NCI-H2107 (cell line): ENCODE data around the gene HPSE2.
"Not testable (repeated sequence)": the region's sequence is repeated elsewhere in the genome, so short reads cannot be mapped to it uniquely, and the experiment has no call there.

Experiments
- DNase-seq: peaks from one replicate; lab custom pipeline; 2025; lab: John Stamatoyannopoulos, UW

The HPSE2 gene

GRCh38 chr10:99005254-99005653, 230.4 kb downstream of the HPSE2 start:
- DNase-seq, result no peak

- DNase-seq, result no peak
Observed at GRCh38 chr10:99004738-99005137, 230.9 kb downstream of the HPSE2 start.

DNA sequence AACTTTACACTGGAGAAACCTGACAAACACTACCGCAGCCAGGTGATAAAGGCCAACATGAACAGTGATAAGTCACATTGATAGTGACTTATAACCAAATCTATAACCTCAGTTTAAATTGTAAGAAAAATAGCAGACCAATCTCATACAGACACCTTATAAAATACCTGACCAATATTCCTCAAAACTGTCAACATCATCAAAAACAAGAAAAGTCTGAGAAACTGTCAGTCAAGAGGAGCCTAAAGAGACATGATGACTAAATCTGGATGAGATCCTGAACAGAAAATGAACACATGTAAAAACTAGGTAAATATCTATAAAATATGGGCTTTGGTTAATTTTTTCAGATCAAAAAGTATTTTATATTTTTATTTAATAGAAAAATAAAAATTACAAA, 233.3 kb downstream of the HPSE2 start:
- no peak for DNase-seq

GRCh38 chr10:98997596-98997995, 238.1 kb downstream of the HPSE2 start:
- no peak for DNase-seq

- no peak for DNase-seq
Observed at GRCh38 chr10:98994030-98994429, 241.6 kb downstream of the HPSE2 start.

- not testable (repeated sequence) for DNase-seq
Observed at GRCh38 chr10:98983751-98984150, 251.9 kb downstream of the HPSE2 start.

DNA sequence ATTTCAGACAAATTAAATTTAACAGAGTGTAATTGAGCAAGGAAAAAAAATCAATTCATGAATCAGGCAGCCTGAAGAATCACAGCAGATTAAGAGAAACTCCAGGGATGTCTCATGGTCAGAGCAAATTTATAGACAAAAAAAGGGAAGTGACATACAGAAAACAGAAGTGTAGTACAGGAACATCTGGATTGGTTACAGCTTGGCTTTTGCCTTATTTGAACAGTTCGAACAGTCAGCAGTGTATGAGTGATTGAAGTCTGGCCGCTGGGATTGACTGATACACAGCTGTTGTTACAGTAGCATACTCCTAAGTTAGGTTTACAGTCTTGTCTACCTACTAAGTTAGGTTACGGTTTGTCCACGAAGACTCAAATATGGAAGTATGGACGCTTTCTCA, 255.3 kb downstream of the HPSE2 start:
- no peak for DNase-seq

- DNase-seq, result no peak
Observed at GRCh38 chr10:98971464-98971863, 264.2 kb downstream of the HPSE2 start.

DNA sequence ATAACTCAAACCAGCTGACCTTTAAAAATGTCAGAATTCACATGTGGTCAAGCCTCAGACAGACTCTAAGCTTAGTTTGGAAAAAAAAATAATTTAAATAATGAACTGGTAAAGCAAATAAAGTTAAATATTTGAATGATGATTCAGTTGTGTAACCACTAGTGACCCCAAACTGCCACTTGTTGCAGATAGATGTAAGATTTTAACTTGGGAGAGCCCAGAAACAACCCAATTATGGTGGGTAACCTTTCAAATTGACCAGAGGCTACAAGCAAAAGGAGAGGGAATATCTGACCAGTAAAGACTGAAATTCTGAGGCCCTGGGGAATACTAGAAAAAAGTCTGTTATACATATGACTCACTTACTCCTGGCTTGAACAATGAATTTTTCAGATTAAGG, 268.1 kb downstream of the HPSE2 start:
- no peak for DNase-seq

DNA sequence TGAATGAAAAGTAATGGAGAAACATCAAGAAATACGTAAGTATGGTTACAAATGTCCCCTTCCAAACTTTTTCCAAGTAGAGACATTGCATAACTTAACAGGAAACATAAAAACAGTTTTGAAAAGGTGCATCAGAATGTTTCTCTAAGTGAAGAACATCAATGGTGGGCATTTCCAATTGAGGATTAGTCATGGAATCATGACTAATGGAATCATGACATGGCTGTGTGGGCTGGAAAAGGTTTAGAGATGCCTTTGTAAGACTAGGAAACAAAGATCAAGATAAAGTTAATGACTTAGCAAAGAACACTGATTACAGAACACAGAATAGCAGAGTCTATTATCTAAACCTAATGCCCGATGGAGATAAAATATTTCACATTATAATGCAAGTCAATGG, 272.0 kb downstream of the HPSE2 start:
- DNase-seq, result no peak

- DNase-seq, result no peak
Observed at GRCh38 chr10:98959379-98959778, 276.3 kb downstream of the HPSE2 start.

- no peak for DNase-seq
Observed at GRCh38 chr10:98957801-98958200, 277.9 kb downstream of the HPSE2 start.

- no peak for DNase-seq
Observed at GRCh38 chr10:98956576-98957260, 278.9 kb downstream of the HPSE2 start.

DNA sequence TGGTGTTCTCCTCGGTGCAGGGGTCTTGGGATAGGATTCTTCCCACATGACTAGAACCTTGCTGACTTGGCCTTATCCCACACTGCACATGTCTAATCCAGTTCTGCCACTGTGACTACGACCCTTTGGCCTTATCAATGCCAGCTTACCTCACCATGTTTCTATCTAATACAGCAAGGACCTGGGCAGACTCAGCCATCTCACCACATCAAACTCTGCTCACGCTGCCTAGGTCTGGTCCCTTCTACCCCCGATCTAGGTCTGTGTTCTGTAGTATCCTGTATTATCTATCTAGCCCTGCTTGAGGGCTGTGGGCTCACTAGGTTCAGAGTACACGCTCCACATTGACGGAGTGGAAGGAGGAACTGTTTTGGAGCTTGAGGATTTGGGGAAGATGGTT, 282.4 kb downstream of the HPSE2 start:
- no peak for DNase-seq

- no peak for DNase-seq
Observed at GRCh38 chr10:98951269-98952000, 284.2 kb downstream of the HPSE2 start.

DNA sequence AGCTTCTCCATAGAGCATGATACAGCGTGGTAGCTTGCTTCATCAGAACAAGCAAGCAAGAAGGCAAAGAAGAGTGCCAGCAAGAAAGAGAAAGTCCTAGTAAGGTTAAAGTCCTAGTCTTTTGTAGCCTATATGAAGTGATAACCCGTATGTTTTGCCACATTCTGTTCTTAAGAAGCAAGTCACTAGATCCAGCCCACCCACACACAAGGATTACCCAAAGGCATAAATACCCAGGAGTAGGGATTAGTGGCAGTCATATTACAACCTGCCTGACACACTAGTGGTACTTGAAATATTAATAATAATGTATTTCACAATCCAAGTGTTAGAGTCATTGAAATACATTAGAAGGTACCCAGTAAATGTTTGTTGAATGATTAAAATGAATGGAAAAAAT, 285.5 kb downstream of the HPSE2 start:
- no peak for DNase-seq

GRCh38 chr10:98949306-98949705, 286.3 kb downstream of the HPSE2 start:
- no peak for DNase-seq

- DNase-seq, result no peak
Observed at GRCh38 chr10:98943681-98944080, 292.0 kb downstream of the HPSE2 start.

GRCh38 chr10:98929709-98930108, 305.9 kb downstream of the HPSE2 start:
- no peak for DNase-seq

GRCh38 chr10:98925651-98926050, 310.0 kb downstream of the HPSE2 start:
- no peak for DNase-seq

- DNase-seq, result no peak
Observed at GRCh38 chr10:98924526-98924925, 311.1 kb downstream of the HPSE2 start.

GRCh38 chr10:98921316-98921715, 314.3 kb downstream of the HPSE2 start:
- no peak for DNase-seq

DNA sequence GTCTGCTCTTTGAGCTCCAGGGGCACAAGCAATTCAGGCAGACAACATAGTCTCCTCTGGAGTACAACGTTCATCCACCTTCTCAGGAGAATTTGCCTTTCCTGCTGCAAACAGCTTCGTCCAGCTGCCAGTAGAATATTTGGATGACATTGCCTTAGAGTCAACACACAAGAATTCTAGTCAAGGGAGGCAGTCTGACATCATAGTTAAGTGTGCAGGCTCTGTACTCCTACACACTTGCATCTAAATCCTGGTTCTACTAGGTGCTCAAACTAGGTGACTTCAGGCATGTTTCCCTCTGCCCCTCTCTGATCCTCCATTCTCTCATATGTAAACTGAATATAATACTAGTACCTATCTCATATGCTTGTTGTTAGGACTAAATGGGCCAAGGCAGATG, 314.8 kb downstream of the HPSE2 start:
- no peak for DNase-seq

DNA sequence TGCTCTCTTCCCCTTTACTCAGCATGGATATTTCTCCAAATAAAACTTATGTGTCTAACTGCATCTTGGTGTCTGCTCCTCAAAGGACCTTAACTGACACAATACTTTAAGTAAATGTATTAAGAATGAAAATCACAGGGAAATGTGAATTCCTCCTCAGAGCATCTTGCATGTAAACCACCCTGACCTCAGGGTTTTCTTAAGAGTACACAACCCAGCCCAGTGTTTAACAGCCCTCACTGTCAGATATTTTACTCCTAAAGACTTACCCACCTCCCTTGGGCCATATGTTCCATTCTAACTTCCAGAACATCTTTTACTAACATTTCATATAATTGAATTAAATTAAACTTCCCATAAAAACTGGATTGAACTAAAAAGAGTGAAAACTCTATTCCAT, 315.3 kb downstream of the HPSE2 start:
- no peak for DNase-seq
